HCEC 1CT (cell line): ENCODE results near the gene MICU1.
"Not testable (repeated sequence)": the region's sequence is repeated elsewhere in the genome, so short reads cannot be mapped to it uniquely, and the experiment has no call there.

Experiments
- DNase-seq: peaks from one replicate; pipeline ENCODE4 v3.0.0-alpha.2; 2017

Gene MICU1

GRCh38 chr10:72552857-72553256 is 73.0 kb downstream of the MICU1 start:
- DNase-seq = peak; percentile 73

- DNase-seq = no peak
Observed at GRCh38 chr10:72550239-72550638, 75.6 kb downstream of the MICU1 start.

- no peak for DNase-seq
Observed at GRCh38 chr10:72545546-72545945, 80.3 kb downstream of the MICU1 start.

- not testable (repeated sequence) for DNase-seq
Observed at GRCh38 chr10:72543855-72544254, 82.0 kb downstream of the MICU1 start.

GRCh38 chr10:72542396-72542815 is 83.5 kb downstream of the MICU1 start:
- DNase-seq = no peak

GRCh38 chr10:72541337-72541736 is 84.5 kb downstream of the MICU1 start:
- no peak for DNase-seq

- DNase-seq = no peak
Observed at GRCh38 chr10:72540193-72540807, 85.6 kb downstream of the MICU1 start.

- no peak for DNase-seq
Observed at GRCh38 chr10:72539137-72539536, 86.7 kb downstream of the MICU1 start.

- no peak for DNase-seq
Observed at GRCh38 chr10:72525689-72526088, 100.2 kb downstream of the MICU1 start.

- peak; percentile 10 for DNase-seq
Observed at GRCh38 chr10:72525277-72525676, 100.6 kb downstream of the MICU1 start.

GRCh38 chr10:72524489-72524888 is 101.4 kb downstream of the MICU1 start:
- DNase-seq = no peak

GRCh38 chr10:72523932-72524396 is 101.9 kb downstream of the MICU1 start:
- no peak for DNase-seq

GRCh38 chr10:72523062-72523461 is 102.8 kb downstream of the MICU1 start:
- no peak for DNase-seq

- DNase-seq = no peak
Observed at GRCh38 chr10:72517244-72517643, 108.6 kb downstream of the MICU1 start.

GRCh38 chr10:72515455-72515854 is 110.4 kb downstream of the MICU1 start:
- no peak for DNase-seq

GRCh38 chr10:72513910-72514309 is 112.0 kb downstream of the MICU1 start:
- no peak for DNase-seq

- DNase-seq = no peak
Observed at GRCh38 chr10:72511459-72511858, 114.4 kb downstream of the MICU1 start.

- no peak for DNase-seq
Observed at GRCh38 chr10:72509941-72510340, 115.9 kb downstream of the MICU1 start.

- DNase-seq = no peak
Observed at GRCh38 chr10:72509206-72509799, 116.6 kb downstream of the MICU1 start.

- no peak for DNase-seq
Observed at GRCh38 chr10:72508033-72508432, 117.8 kb downstream of the MICU1 start.

GRCh38 chr10:72506474-72506873 is 119.4 kb downstream of the MICU1 start:
- no peak for DNase-seq

- no peak for DNase-seq
Observed at GRCh38 chr10:72505435-72505834, 120.4 kb downstream of the MICU1 start.

GRCh38 chr10:72503694-72504438 is 122.0 kb downstream of the MICU1 start:
- DNase-seq = no peak

GRCh38 chr10:72503241-72503640 is 122.6 kb downstream of the MICU1 start:
- DNase-seq = peak; percentile 81
